Endodermal cell (in vitro differentiated cells): ENCODE data around the gene ULBP1. TPM values are rescaled to one million over a fixed set of nuclear protein-coding genes. Genes with fewer than 3 reads are reported as not detected.

Experiments used
- DNase-seq: peaks from one replicate; pipeline ENCODE4 v3.0.0-alpha.2; 2017
- H3K27ac ChIP-seq: 2 replicates; pipeline ENCODE4 v1.5.1; 2013; ENCODE audit warnings: mild to moderate bottlenecking, low read depth, low read length, moderate library complexity
- H3K27me3 ChIP-seq: 2 replicates; pipeline ENCODE4 v1.6.1; 2013; ENCODE audit warnings: mild to moderate bottlenecking, low read length, moderate library complexity; ENCODE audit not compliant: insufficient read depth, control insufficient read depth, poor library complexity, severe bottlenecking
- H3K36me3 ChIP-seq: 2 replicates; pipeline ENCODE4 v1.7.0; 2013; ENCODE audit warnings: mild to moderate bottlenecking, low read length, moderate library complexity; ENCODE audit not compliant: control insufficient read depth, insufficient read depth
- H3K4me1 ChIP-seq: one replicate; pipeline ENCODE4 v1.7.0; 2013; ENCODE audit warnings: low read length; ENCODE audit not compliant: control insufficient read depth, insufficient read depth
- H3K4me3 ChIP-seq: 2 replicates; pipeline ENCODE4 v1.5.1; 2013; ENCODE audit warnings: mild to moderate bottlenecking, low read length, moderate library complexity
- H3K9ac ChIP-seq: 2 replicates; pipeline ENCODE4 v1.6.1; 2013; ENCODE audit warnings: mild to moderate bottlenecking, low read length, moderate library complexity; ENCODE audit not compliant: poor library complexity, severe bottlenecking; ENCODE audit errors: extremely low read depth
- H3K9me3 ChIP-seq: 2 replicates; pipeline ENCODE4 v1.6.1; 2013; ENCODE audit warnings: mild to moderate bottlenecking, low read length, moderate library complexity; ENCODE audit not compliant: control insufficient read depth
- H3K27ac Mint-ChIP-seq: 2 replicates; pipeline ENCODE4 v1.8.0; 2020; ENCODE audit warnings: mixed read lengths
- H3K27me3 Mint-ChIP-seq: 2 replicates; pipeline ENCODE4 v1.8.0; 2021; ENCODE audit warnings: mild to moderate bottlenecking, mixed read lengths; ENCODE audit not compliant: insufficient read depth
- H3K36me3 Mint-ChIP-seq: 2 replicates; pipeline ENCODE4 v1.8.0; 2020; ENCODE audit warnings: low read depth, mixed read lengths
- H3K4me1 Mint-ChIP-seq: 2 replicates; pipeline ENCODE4 v1.8.0; 2020; ENCODE audit warnings: mixed read lengths
- H3K4me3 Mint-ChIP-seq: 2 replicates; pipeline ENCODE4 v1.8.0; 2020; ENCODE audit warnings: mild to moderate bottlenecking, moderate library complexity, mixed read lengths
- H3K9me3 Mint-ChIP-seq: 2 replicates; pipeline ENCODE4 v1.8.0; 2020; ENCODE audit warnings: mild to moderate bottlenecking, mixed read lengths
- CTCF ChIP-seq: fragments of 200-600 bp; sonication (generic); conservative IDR thresholded peaks from 2 replicates; pipeline ENCODE4 v1.5.0; 2021; ENCODE audit warnings: antibody characterized with exemption, mild to moderate bottlenecking
- WGBS, 2 experiments: methylation state at CpG; one replicate each; pipeline versions ENCODE4 v1.1.5 to v1.1.7; 2013; ENCODE audit warnings: missing lambda C conversion rate in 2 of 2, mixed read lengths in 1 of 2; ENCODE audit not compliant: insufficient coverage in 1 of 2, insufficient read length in 1 of 2; 5-methylcytosine and 5-hydroxymethylcytosine counted together
- total RNA-seq, 2 donors: library from RNA; stranded (reverse); fragmentation: NEBNext Ultra II Directional in 1 of 2; extraction: Animal tissue kit (Norgen Biotek cat#: 25700) in 1 of 2; gene quantifications; 2 replicates in 1 of 2; 3 replicates in 1 of 2; pipeline ENCODE4 v1.2.1, GENCODE V29; 2021

The ULBP1 gene
- total RNA-seq, 2 donors from 2014 or later: 0.31 to 0.55 TPM

DNA sequence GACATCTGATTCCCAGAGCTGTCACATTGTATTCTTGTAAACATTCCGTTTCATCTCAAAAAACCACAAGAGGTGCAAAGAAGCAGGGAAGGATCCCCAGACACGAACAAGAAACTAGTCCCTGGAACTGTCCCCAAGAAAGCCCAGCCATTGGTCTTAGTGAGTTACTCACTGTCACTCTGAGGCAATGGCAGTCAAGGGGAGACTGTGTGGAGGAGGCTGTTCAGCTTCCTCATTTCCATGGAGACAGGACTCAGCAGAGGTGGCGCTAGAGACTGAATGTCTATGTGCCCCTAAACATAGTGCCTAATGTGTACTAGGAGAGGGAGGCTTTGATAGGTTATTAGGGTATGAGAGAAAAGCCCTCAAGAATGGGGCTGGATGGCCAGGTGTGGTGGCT lies 11.1 kb downstream of the ULBP1 start:
- H3K4me3 ChIP-seq: no peak overlapping the region
- no peaks in the 10 kb centered on the region for H3K9me3 ChIP-seq
- 50 to 53% methylated on average over 1 to 3 of the region's 3 CpGs for WGBS, 2 experiments
- Mint-ChIP-seq H3K36me3 (no peaks in the 10 kb centered on the region), H3K9me3 (no peaks in the 10 kb centered on the region), H3K27ac (no peak overlapping the region), H3K27me3 (peaks cover 94% of the 10 kb centered on the region), H3K4me1 (no peaks in the 10 kb centered on the region), H3K4me3 (no peak overlapping the region)
- TF ChIP-seq CTCF: no peak
- no peak overlapping the region for H3K9ac ChIP-seq
- H3K27me3 ChIP-seq: peaks cover 99% of the 10 kb centered on the region
- no peaks in the 10 kb centered on the region for H3K4me1 ChIP-seq
- no peak overlapping the region for H3K27ac ChIP-seq
- no peak for DNase-seq
- no peaks in the 10 kb centered on the region for H3K36me3 ChIP-seq

- Histone ChIP-seq H3K27me3 (peaks cover 97% of the 10 kb centered on the region), H3K36me3 (no peaks in the 10 kb centered on the region), H3K27ac (no peak overlapping the region), H3K9ac (no peak overlapping the region), H3K9me3 (no peaks in the 10 kb centered on the region), H3K4me3 (no peak overlapping the region), H3K4me1 (no peaks in the 10 kb centered on the region)
- H3K27me3 Mint-ChIP-seq: peaks cover 94% of the 10 kb centered on the region
- H3K27ac Mint-ChIP-seq: no peak overlapping the region
- H3K9me3 Mint-ChIP-seq: no peaks in the 10 kb centered on the region
- no peak for DNase-seq
- H3K36me3 Mint-ChIP-seq: no peaks in the 10 kb centered on the region
- H3K4me3 Mint-ChIP-seq: no peak overlapping the region
- no peak for TF ChIP-seq CTCF
- H3K4me1 Mint-ChIP-seq: no peaks in the 10 kb centered on the region
These were observed 11.7 kb downstream of the ULBP1 start for GRCh38 chr6:149975400-149975799.

DNA sequence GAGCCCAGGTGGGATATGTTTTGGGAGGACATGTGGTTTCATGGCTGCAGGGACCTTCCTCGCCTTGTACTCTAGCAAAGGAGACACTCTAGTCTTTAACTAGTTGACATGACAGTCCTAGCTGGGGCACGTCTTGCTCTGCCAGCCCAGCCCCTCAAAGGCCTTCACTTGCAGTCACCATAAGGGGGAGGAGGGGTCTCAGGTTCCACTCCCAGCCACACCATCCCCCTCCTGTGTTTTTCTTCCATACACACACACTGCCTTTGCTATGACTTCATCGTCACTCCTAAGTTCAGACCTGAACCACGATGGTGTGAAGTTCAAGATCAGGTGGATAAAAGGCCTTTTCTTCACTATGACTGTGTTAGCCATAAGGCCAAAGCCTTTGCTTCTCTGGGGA lies 13.5 kb downstream of the ULBP1 start:
- H3K4me1 Mint-ChIP-seq: peaks cover 1% of the 10 kb centered on the region
- no peaks in the 10 kb centered on the region for H3K36me3 Mint-ChIP-seq
- no peak overlapping the region for H3K27ac Mint-ChIP-seq
- no peaks in the 10 kb centered on the region for H3K9me3 Mint-ChIP-seq
- no peak for TF ChIP-seq CTCF
- Histone ChIP-seq H3K4me3 (no peak overlapping the region), H3K9ac (no peak overlapping the region), H3K36me3 (no peaks in the 10 kb centered on the region), H3K9me3 (no peaks in the 10 kb centered on the region), H3K27ac (no peak overlapping the region), H3K4me1 (no peaks in the 10 kb centered on the region), H3K27me3 (peaks cover 97% of the 10 kb centered on the region)
- no peak for DNase-seq
- WGBS, 2 experiments: 33 to 78% methylated on average over 1 to 4 of the region's 4 CpGs
- H3K27me3 Mint-ChIP-seq: peaks cover 96% of the 10 kb centered on the region
- no peak overlapping the region for H3K4me3 Mint-ChIP-seq
